GM18508 (cell line): ENCODE data around the gene AKT3.

Experiments
- ATAC-seq: cut with Tn5 transposase; IDR thresholded peaks from one replicate; pipeline ENCODE4 v1.9.1; 2021; ENCODE audit warnings: moderate number of reproducible peaks; ENCODE audit not compliant: insufficient read depth, unreplicated experiment

AKT3 gene

DNA sequence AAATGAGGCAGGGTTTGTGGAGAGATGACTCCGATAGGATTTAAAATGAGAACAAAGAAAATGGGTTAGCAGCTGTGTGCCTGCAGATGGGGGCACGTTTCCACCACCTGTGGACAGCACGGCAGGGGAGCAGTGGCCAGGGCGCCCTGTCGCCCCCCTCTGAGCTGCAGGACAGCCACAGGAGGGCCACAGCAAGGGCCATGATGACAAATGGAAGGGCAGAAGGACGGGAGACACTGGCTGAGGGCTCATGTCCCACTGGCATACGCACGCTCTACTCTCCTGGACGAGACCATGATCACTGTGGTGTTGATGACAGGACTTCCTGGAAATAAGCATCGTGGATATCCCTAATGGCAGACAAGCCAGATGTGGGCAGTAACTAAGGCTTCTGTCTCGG lies 353.2 kb downstream of the AKT3 start:
- ATAC-seq, result no peak

- ATAC-seq, result no peak
These were observed 353.8 kb downstream of the AKT3 start for GRCh38 chr1:243496187-243496646.

GRCh38 chr1:243495442-243496186 lies 354.4 kb downstream of the AKT3 start:
- ATAC-seq, result no peak

- no peak for ATAC-seq
These were observed 355.2 kb downstream of the AKT3 start for GRCh38 chr1:243494741-243495431.

- no peak for ATAC-seq
These were observed 356.6 kb downstream of the AKT3 start for GRCh38 chr1:243493156-243494129.

GRCh38 chr1:243490748-243491686 lies 359.0 kb downstream of the AKT3 start:
- ATAC-seq, result no peak

DNA sequence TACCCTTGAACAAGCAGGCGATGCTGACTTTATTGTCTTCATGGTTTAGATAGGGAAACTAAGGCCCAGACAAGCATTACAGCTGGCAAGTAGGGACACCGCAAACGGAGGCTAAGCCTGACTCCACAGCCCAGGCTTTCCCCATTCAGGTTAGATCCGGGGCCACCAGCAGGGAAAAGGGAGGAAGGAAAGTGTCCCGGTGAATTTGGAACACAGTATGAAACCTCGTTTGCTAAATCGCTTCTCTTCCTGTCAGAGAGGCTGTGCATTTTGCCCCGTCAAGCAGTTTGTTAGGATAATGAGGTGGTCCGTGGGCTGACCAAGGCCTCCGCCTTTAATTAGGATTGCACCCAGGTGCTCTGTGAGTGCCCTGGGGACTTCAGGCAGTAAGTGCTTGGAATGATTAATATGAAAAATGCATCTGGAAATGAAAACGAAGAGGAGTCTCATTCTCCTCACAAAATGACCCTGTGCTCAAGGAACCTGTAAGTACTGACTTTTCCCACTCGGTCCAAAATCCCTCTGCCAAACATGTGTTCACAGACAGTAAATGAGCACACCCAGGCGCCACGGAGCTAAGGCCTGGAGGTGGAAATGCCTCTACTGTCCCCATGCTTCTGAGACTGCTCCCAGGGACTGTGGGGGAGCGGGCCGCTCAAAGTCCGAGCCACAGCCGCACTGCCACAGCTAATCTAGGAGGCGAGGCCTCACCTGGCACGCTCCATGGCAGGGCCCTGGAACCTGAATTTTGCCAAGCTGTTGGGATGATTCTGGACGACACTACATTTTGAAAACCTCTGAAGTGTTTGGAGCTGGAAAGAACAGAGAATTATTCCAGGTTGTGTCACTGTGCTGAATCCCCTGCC lies 360.1 kb downstream of the AKT3 start:
- ATAC-seq, result no peak

DNA sequence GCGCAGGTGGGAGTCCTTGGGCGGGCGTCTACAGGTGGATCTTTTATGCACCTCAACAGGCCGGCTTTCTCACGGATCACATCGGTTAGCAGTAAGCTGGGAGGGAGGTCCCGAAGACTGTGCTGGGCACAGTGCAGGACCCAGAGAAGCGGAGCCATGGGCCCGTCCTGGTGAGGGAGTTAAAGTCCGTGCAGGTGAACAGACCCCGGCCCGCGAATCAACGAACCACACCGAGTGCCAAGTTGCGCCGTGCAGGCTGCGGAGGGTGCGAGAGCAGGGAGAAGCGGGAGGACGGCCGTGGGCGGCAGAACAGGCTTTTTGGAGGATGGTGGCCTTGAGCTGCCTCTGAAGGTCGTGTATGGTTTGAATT lies 360.9 kb downstream of the AKT3 start:
- no peak for ATAC-seq

- no peak for ATAC-seq
These were observed 361.4 kb downstream of the AKT3 start for GRCh38 chr1:243488459-243489157.

DNA sequence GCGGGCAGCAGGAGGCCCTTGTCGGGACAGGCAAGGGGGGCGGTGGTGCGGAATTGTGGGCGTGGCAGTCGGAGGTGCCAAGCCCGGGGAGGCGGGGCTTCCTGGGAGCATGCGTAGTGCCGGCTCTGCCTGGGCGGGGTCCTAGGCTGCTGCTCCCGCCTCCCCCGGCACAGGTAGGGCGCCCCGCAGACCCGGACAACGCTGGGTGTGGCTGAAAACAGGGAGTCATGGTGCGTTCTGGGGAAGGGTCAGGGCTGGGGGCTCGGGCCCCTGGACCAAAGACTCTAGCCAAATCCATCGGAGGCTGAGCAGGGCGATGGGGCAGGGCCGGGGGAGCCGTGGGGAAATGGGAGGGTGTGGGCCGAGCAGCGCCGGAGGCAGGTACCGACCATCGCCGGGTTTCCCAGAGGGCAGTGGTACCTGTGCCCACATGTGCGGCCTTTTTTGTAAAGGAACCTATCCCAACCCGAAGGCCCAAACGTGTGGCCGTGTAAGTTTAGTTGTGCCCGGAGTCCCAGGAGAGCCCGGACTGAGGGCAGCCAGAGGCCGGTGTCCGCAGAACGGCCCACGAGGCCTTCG lies 362.3 kb downstream of the AKT3 start:
- no peak for ATAC-seq

GRCh38 chr1:243487036-243487648 lies 362.9 kb downstream of the AKT3 start:
- no peak for ATAC-seq

GRCh38 chr1:243483952-243484351 lies 366.1 kb downstream of the AKT3 start:
- no peak for ATAC-seq

DNA sequence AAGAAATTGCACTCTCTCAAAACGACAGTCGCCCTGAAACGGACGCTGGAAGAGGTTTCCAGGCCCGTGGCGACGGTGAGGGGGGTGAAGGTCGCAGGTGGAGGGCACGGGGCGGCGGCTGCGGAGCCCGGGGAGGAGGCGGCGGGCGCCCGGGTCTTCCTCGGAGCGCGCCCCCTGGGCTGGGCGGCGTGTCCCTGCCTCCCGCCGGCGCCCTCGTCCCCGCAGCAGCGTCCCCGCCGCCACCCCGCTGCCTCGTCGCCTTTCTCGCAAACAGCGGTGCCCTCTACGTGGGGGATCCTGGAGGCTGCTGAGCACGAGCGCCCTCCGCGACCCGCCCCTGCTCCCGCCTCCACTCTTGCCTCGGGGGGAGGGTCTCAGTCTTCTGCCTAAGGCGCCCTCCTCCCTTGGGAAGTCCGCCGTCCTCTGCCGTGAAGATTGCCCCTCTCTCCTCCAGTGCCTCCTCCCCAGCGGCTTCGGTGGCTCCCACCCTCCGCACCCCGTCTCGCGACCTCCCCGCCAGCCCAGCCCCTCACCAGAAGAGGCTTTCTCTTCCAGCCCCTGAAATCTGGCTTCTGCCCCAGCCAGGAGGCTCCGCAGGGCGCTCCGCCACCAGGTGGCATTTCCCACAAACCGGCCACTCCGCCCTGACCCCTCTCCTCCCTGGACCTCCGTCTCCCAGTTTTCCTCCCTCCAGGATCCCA lies 366.8 kb downstream of the AKT3 start:
- ATAC-seq, result no peak

DNA sequence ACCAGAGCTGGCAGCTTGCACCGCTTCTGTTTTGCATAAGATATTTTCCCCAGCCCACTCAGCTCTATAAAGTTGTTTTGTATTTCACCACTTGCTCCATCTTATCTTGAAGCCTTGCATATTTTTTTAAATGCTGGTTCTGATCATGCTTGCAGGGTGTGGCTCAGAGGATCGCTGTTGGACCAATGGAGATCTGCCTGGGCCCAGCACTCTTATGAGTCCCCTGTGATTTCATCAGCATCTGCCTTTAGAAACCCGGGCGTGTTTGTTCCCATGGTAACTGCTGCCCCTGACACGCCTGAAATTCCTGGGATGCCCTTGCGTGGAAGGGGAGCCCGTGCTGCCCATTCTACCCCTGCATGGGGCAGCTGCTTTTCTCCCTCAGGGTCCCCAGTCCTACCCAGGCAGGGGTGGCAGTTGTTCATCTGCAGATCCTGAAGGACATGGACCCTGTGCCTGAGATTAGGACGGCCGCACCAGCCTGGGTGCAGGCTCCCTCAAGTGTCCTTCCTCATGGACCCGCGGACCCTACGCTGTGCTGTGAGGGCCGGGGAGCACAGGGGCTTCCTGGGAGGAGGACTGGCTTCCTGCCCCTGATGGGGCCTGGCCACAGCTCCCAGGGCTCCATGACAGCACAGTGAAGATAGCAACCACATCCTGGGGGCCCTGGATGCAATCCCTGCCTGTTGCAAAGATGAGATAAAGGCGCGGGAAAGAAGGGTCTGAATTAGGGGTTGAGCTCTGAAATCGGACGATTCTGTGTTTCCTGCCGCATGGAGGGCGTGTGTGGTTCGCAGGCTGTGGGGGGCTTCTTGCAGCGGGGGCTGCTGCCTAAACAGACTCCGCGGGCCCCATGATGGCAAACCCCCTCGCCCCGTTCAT lies 367.7 kb downstream of the AKT3 start:
- no peak for ATAC-seq

DNA sequence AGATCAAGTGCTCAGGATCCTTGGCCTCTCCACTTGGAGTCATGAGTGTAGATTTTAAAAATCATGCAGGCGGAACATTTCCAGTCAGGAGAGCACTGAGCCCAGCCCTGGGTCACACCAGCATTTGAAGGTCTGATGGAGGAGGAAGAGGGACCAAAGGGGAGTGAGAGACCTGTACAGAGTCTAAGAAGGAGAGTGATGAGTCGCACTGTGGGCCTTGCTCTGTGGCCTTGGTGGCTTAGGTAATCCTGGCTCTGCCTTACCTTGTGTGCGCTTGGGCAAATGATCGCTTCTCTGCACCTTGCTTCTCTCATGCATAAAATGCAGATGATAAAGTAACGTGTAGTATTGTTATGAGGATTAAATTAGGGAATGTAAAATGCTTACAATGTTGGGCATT lies 368.9 kb downstream of the AKT3 start:
- ATAC-seq, result no peak

DNA sequence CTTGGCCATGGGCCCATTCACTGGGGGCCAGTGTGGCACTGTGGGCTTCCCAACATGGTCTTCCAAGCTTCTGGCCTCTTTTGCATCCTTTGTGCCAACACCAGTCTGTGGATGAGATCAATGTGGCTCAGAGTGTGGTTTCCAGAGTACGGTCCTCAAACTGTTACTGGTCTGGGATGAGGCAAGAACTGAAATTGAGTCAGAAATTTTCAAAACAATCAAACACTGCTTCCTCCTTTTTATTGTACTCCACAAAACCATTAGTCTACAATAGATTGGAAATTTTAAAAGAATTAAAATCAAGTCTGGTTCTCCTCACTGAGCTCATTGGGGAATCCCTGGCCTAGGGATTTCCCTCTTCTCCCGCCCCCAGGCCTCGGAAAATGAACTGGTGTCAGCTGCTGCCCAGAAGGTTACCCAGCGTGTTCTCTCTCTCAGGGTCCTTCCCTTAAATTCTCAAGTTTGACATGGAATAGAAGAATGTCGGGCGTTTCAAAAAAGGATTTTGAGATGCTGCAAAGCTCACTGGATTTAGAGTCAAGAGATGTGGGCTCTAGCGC lies 372.2 kb downstream of the AKT3 start:
- no peak for ATAC-seq
